Measurements from ENCODE around the gene EIF4H. TPM values are rescaled to one million over a fixed set of nuclear protein-coding genes. Genes with fewer than 3 reads are reported as not detected.

The EIF4H gene
- total RNA-seq, 2 donors from 2014 or later, result 452 to 457 TPM

- ATAC-seq (replicated peaks in 1 of 2) (no peak), DNase-seq (no peak)
- H3K27me3 Mint-ChIP-seq (ENCODE audit: low read depth), result no peaks in the 10 kb centered on the region
- peak overlapping the region; percentile 73 for H3K27ac Mint-ChIP-seq
- peaks cover 88% of the 10 kb centered on the region for H3K4me1 Mint-ChIP-seq (ENCODE audit: low read depth)
- no peaks in the 10 kb centered on the region for H3K9me3 Mint-ChIP-seq
- peaks cover 9 to 47% of the 10 kb centered on the region in 2 donors for H3K36me3 Mint-ChIP-seq (ENCODE audit: insufficient read depth in 2 of 2)
- H3K4me3 Mint-ChIP-seq, result peak overlapping the region in 1 of 2 donors; percentile 41
Observed at GRCh38 chr7:74181821-74182220, 7.7 kb downstream of the EIF4H start.

- no peaks in the 10 kb centered on the region for H3K9me3 Mint-ChIP-seq
- peaks cover 87% of the 10 kb centered on the region for H3K4me1 Mint-ChIP-seq (ENCODE audit: low read depth)
- peak overlapping the region; percentile 73 for H3K27ac Mint-ChIP-seq
Observed at GRCh38 chr7:74182453-74183090, 8.4 kb downstream of the EIF4H start.

GRCh38 chr7:74183142-74183541 lies 9.0 kb downstream of the EIF4H start:
- Mint-ChIP-seq H3K9me3 (no peaks in the 10 kb centered on the region), H3K4me1 (ENCODE audit: low read depth) (peaks cover 87% of the 10 kb centered on the region), H3K27ac (peak overlapping the region; percentile 73), H3K27me3 (ENCODE audit: low read depth) (no peaks in the 10 kb centered on the region), H3K4me3 (peak overlapping the region; percentile 21 to 41), H3K36me3 (ENCODE audit: insufficient read depth in 2 of 2) (peaks cover 10 to 48% of the 10 kb centered on the region in 2 donors)
- ATAC-seq (replicated peaks in 1 of 2) (peak in 1 of 2 donors; percentile 10), DNase-seq (no peak)

More at GRCh38 chr7:74182453-74183090, 8.4 kb downstream of the EIF4H start:
- DNase-seq (no peak), ATAC-seq (replicated peaks in 1 of 2) (no peak)
- peaks cover 9 to 47% of the 10 kb centered on the region in 2 donors for H3K36me3 Mint-ChIP-seq (ENCODE audit: insufficient read depth in 2 of 2)
- H3K4me3 Mint-ChIP-seq, result peak overlapping the region; percentile 21 to 41
- no peaks in the 10 kb centered on the region for H3K27me3 Mint-ChIP-seq (ENCODE audit: low read depth)

GRCh38 chr7:74183653-74184450 lies 9.7 kb downstream of the EIF4H start:
- peak; percentile 89 to 99 for ATAC-seq (replicated peaks in 1 of 2)
- Mint-ChIP-seq H3K4me1 (ENCODE audit: low read depth) (peaks cover 87% of the 10 kb centered on the region), H3K27ac (peak overlapping the region; percentile 73), H3K4me3 (peak overlapping the region; percentile 6 to 41), H3K27me3 (ENCODE audit: low read depth) (no peaks in the 10 kb centered on the region), H3K36me3 (ENCODE audit: insufficient read depth in 2 of 2) (peaks cover 15 to 50% of the 10 kb centered on the region in 2 donors), H3K9me3 (no peaks in the 10 kb centered on the region)
- DNase-seq, result peak; percentile 47

GRCh38 chr7:74185016-74185415 lies 10.9 kb downstream of the EIF4H start:
- Mint-ChIP-seq H3K4me3 (peak overlapping the region in 1 of 2 donors; percentile 9), H3K27ac (peak overlapping the region; percentile 34), H3K27me3 (ENCODE audit: low read depth) (no peaks in the 10 kb centered on the region), H3K4me1 (ENCODE audit: low read depth) (peaks cover 79% of the 10 kb centered on the region), H3K36me3 (ENCODE audit: insufficient read depth in 2 of 2) (peaks cover 13 to 56% of the 10 kb centered on the region in 2 donors), H3K9me3 (no peaks in the 10 kb centered on the region)
- ATAC-seq (replicated peaks in 1 of 2), result no peak
- DNase-seq, result no peak

- Mint-ChIP-seq H3K36me3 (ENCODE audit: insufficient read depth in 2 of 2) (peaks cover 13 to 63% of the 10 kb centered on the region in 2 donors), H3K4me3 (peak overlapping the region in 1 of 2 donors; percentile 45), H3K4me1 (ENCODE audit: low read depth) (peaks cover 73% of the 10 kb centered on the region), H3K27ac (peak overlapping the region; percentile 79), H3K27me3 (ENCODE audit: low read depth) (no peaks in the 10 kb centered on the region), H3K9me3 (no peaks in the 10 kb centered on the region)
- no peak for DNase-seq
- no peak for ATAC-seq (replicated peaks in 1 of 2)
Observed at GRCh38 chr7:74185636-74186035, 11.5 kb downstream of the EIF4H start.

- no peak for ATAC-seq (replicated peaks in 1 of 2)
- Mint-ChIP-seq H3K36me3 (ENCODE audit: insufficient read depth in 2 of 2) (peaks cover 10 to 57% of the 10 kb centered on the region in 2 donors), H3K4me1 (ENCODE audit: low read depth) (peaks cover 49% of the 10 kb centered on the region), H3K4me3 (no peak overlapping the region), H3K27me3 (ENCODE audit: low read depth) (no peaks in the 10 kb centered on the region), H3K27ac (peak overlapping the region; percentile 73), H3K9me3 (no peaks in the 10 kb centered on the region)
- no peak for DNase-seq
Observed at GRCh38 chr7:74187915-74188675, 13.9 kb downstream of the EIF4H start.

GRCh38 chr7:74190259-74190658 lies 16.1 kb downstream of the EIF4H start:
- DNase-seq (no peak), ATAC-seq (replicated peaks in 1 of 2) (no peak)
- Mint-ChIP-seq H3K4me1 (ENCODE audit: low read depth) (peaks cover 36% of the 10 kb centered on the region), H3K36me3 (ENCODE audit: insufficient read depth in 2 of 2) (peaks cover 12 to 56% of the 10 kb centered on the region in 2 donors), H3K9me3 (no peaks in the 10 kb centered on the region), H3K27me3 (ENCODE audit: low read depth) (no peaks in the 10 kb centered on the region), H3K27ac (no peak overlapping the region), H3K4me3 (no peak overlapping the region)

- DNase-seq (no peak), ATAC-seq (replicated peaks in 1 of 2) (no peak)
- Mint-ChIP-seq H3K4me3 (no peak overlapping the region), H3K9me3 (no peaks in the 10 kb centered on the region), H3K27me3 (ENCODE audit: low read depth) (no peaks in the 10 kb centered on the region), H3K27ac (no peak overlapping the region), H3K4me1 (ENCODE audit: low read depth) (peaks cover 30% of the 10 kb centered on the region), H3K36me3 (ENCODE audit: insufficient read depth in 2 of 2) (peaks cover 14 to 53% of the 10 kb centered on the region in 2 donors)
Observed at GRCh38 chr7:74191231-74191630, 17.1 kb downstream of the EIF4H start.

GRCh38 chr7:74193054-74193453 lies 18.9 kb downstream of the EIF4H start:
- Mint-ChIP-seq H3K4me3 (no peak overlapping the region), H3K27me3 (ENCODE audit: low read depth) (no peaks in the 10 kb centered on the region), H3K27ac (no peak overlapping the region), H3K36me3 (ENCODE audit: insufficient read depth in 2 of 2) (peaks cover 11 to 47% of the 10 kb centered on the region in 2 donors), H3K9me3 (no peaks in the 10 kb centered on the region), H3K4me1 (ENCODE audit: low read depth) (peaks cover 19% of the 10 kb centered on the region)
- no peak for ATAC-seq (replicated peaks in 1 of 2)
- no peak for DNase-seq

GRCh38 chr7:74193913-74194312 lies 19.8 kb downstream of the EIF4H start:
- no peak overlapping the region for H3K27ac Mint-ChIP-seq
- H3K9me3 Mint-ChIP-seq, result no peaks in the 10 kb centered on the region
- DNase-seq (no peak), ATAC-seq (replicated peaks in 1 of 2) (no peak)
- no peaks in the 10 kb centered on the region for H3K27me3 Mint-ChIP-seq (ENCODE audit: low read depth)
- H3K4me3 Mint-ChIP-seq, result no peak overlapping the region
- peaks cover 10% of the 10 kb centered on the region for H3K4me1 Mint-ChIP-seq (ENCODE audit: low read depth)
- peaks cover 4 to 39% of the 10 kb centered on the region in 2 donors for H3K36me3 Mint-ChIP-seq (ENCODE audit: insufficient read depth in 2 of 2)

- Mint-ChIP-seq H3K9me3 (no peaks in the 10 kb centered on the region), H3K36me3 (ENCODE audit: insufficient read depth in 2 of 2) (peaks cover 4 to 32% of the 10 kb centered on the region in 2 donors), H3K27ac (peak overlapping the region; percentile 63), H3K27me3 (ENCODE audit: low read depth) (no peaks in the 10 kb centered on the region), H3K4me1 (ENCODE audit: low read depth) (peaks cover 9% of the 10 kb centered on the region), H3K4me3 (no peak overlapping the region)
- DNase-seq (no peak), ATAC-seq (replicated peaks in 1 of 2) (no peak)
Observed at GRCh38 chr7:74194686-74195085, 20.5 kb downstream of the EIF4H start.
